PC-9 (cell line): Measurements from ENCODE around the gene CACNA2D4.

ENCODE experiments used
- CTCF ChIP-seq: fragments of 200-600 bp; sonication (generic); conservative IDR thresholded peaks from 2 replicates; pipeline ENCODE4 v1.6.1; 2017; ENCODE audit warnings: mixed run types, antibody characterized with exemption, mild to moderate bottlenecking, moderate library complexity
- EZH2 ChIP-seq: fragments of 200-600 bp; sonication (generic); IDR thresholded peaks from 2 replicates; pipeline ENCODE4 v1.8.0; 2017; ENCODE audit warnings: antibody characterized with exemption, low read depth

- TF ChIP-seq CTCF (no peak), EZH2 (no peak)
Observed at GRCh38 chr12:1811948-1812291, 106.5 kb downstream of the CACNA2D4 start.
